ENCODE data around the gene JMJD8.

The JMJD8 gene

GRCh38 chr16:680625-680945 is 3.5 kb downstream of the JMJD8 start:
- in situ Hi-C loops (cut with HindIII; ENCODE audit: low pct_ligation_motif_present, low sequenced_read_pairs) = no loop called here
- Histone ChIP-seq H3K4me3 (ENCODE audit: low read depth, low read length) (peak overlapping the region; percentile 72), H3K27me3 (replicated peaks) (no peaks in the 10 kb centered on the region), H3K27ac (peak overlapping the region; percentile 59), H3K36me3 (replicated peaks) (peaks cover 20% of the 10 kb centered on the region)
- TF ChIP-seq CTCF (IDR thresholded peaks at IDR 0.05; ENCODE audit: low read depth, low read length, missing control alignments) = no peak
- no peak for DNase-seq

- DNase-seq = peak; percentile 76
- Histone ChIP-seq H3K27me3 (replicated peaks) (no peaks in the 10 kb centered on the region), H3K27ac (peak within 1 kb of the TSS; percentile 59), H3K4me3 (ENCODE audit: low read depth, low read length) (peak within 1 kb of the TSS; percentile 72), H3K36me3 (replicated peaks) (peaks cover 20% of the 10 kb centered on the region)
- in situ Hi-C loops (cut with HindIII; ENCODE audit: low pct_ligation_motif_present, low sequenced_read_pairs) = no loop called here
- no peak for TF ChIP-seq CTCF (IDR thresholded peaks at IDR 0.05; ENCODE audit: low read depth, low read length, missing control alignments)
Observed at GRCh38 chr16:679814-680624, 4.1 kb downstream of the JMJD8 start, which contains the start of gene STUB1. STUB1 (plus strand) TSS chr16:680410; CDS start chr16:680526, 116 bp downstream.

GRCh38 chr16:678858-679813 is 5.0 kb downstream of the JMJD8 start:
- Histone ChIP-seq H3K4me3 (ENCODE audit: low read depth, low read length) (peak overlapping the region; percentile 56), H3K36me3 (replicated peaks) (peaks cover 25% of the 10 kb centered on the region), H3K27me3 (replicated peaks) (no peaks in the 10 kb centered on the region), H3K27ac (no peak overlapping the region)
- in situ Hi-C loops (cut with HindIII; ENCODE audit: low pct_ligation_motif_present, low sequenced_read_pairs) = no loop called here
- TF ChIP-seq CTCF (IDR thresholded peaks at IDR 0.05; ENCODE audit: low read depth, low read length, missing control alignments) = no peak
- DNase-seq = no peak

- no peak for DNase-seq
- in situ Hi-C loops (cut with HindIII; ENCODE audit: low pct_ligation_motif_present, low sequenced_read_pairs) = no loop called here
- TF ChIP-seq CTCF (IDR thresholded peaks at IDR 0.05; ENCODE audit: low read depth, low read length, missing control alignments) = no peak
- Histone ChIP-seq H3K36me3 (replicated peaks) (peaks cover 30% of the 10 kb centered on the region), H3K4me3 (ENCODE audit: low read depth, low read length) (no peak overlapping the region), H3K27me3 (replicated peaks) (no peaks in the 10 kb centered on the region), H3K27ac (no peak overlapping the region)
Observed at GRCh38 chr16:678209-678857, 5.8 kb downstream of the JMJD8 start.

GRCh38 chr16:677316-678190 is 6.6 kb downstream of the JMJD8 start:
- Histone ChIP-seq H3K4me3 (ENCODE audit: low read depth, low read length) (no peak overlapping the region), H3K27ac (no peak overlapping the region), H3K27me3 (replicated peaks) (no peaks in the 10 kb centered on the region), H3K36me3 (replicated peaks) (peaks cover 30% of the 10 kb centered on the region)
- no peak for TF ChIP-seq CTCF (IDR thresholded peaks at IDR 0.05; ENCODE audit: low read depth, low read length, missing control alignments)
- in situ Hi-C loops (cut with HindIII; ENCODE audit: low pct_ligation_motif_present, low sequenced_read_pairs) = no loop called here
- DNase-seq = no peak
